ENCODE results near the gene ARID1B. TPM values are rescaled to one million over a fixed set of nuclear protein-coding genes. Genes with fewer than 3 reads are reported as not detected.

ARID1B gene
- total RNA-seq, 2 experiments from 2014 or later, result 36.9 to 38.9 TPM

- H3K27ac Mint-ChIP-seq, result no peak overlapping the region
- DNase-seq, result no peak
- CTCF ChIA-PET, result no interaction called here
- no peak for ATAC-seq
- POLR2A ChIA-PET, result interaction anchor here (2.3 kb wide), 1 partner anchor 9 kb away, joined by 9 read pairs; no protein-coding TSS in a partner anchor
- peaks cover 1% of the 10 kb centered on the region for H3K36me3 Mint-ChIP-seq (ENCODE audit: low read depth)
- intact Hi-C loops (cut with micrococcal nuclease), result no loop called here
- H3K4me3 Mint-ChIP-seq, result no peak overlapping the region
- no peak for TF ChIP-seq CTCF (IDR thresholded peaks at IDR 0.05)
- peaks cover 37% of the 10 kb centered on the region for H3K4me1 Mint-ChIP-seq (ENCODE audit: low read depth)
- no peaks in the 10 kb centered on the region for H3K27me3 Mint-ChIP-seq
- peaks cover 4% of the 10 kb centered on the region for H3K9me3 Mint-ChIP-seq
Measured at GRCh38 chr6:157012355-157012754, 235.2 kb downstream of the ARID1B start.

GRCh38 chr6:157013649-157014304 is 236.6 kb downstream of the ARID1B start:
- ChIA-PET CTCF (interaction anchor here (0.7 kb wide), 1 partner anchor 13 kb away, joined by 4 read pairs; no protein-coding TSS in a partner anchor), POLR2A (interaction anchor here (0.8 kb wide), 1 partner anchor 326 kb away, joined by 3 read pairs; no protein-coding TSS in a partner anchor)
- ATAC-seq (no peak), DNase-seq (no peak)
- Mint-ChIP-seq H3K27ac (no peak overlapping the region), H3K4me1 (ENCODE audit: low read depth) (peaks cover 40% of the 10 kb centered on the region), H3K36me3 (ENCODE audit: low read depth) (peaks cover 1% of the 10 kb centered on the region), H3K9me3 (peaks cover 4% of the 10 kb centered on the region), H3K27me3 (no peaks in the 10 kb centered on the region), H3K4me3 (no peak overlapping the region)
- no peak for TF ChIP-seq CTCF (IDR thresholded peaks at IDR 0.05)
- intact Hi-C loops (cut with micrococcal nuclease), result no loop called here

- ChIA-PET CTCF (interaction anchor here (0.6 kb wide), 1 partner anchor 20 kb away, joined by 3 read pairs; no protein-coding TSS in a partner anchor), POLR2A (interaction anchor here (0.6 kb wide), 1 partner anchor 166 kb away, joined by 4 read pairs; no protein-coding TSS in a partner anchor)
- Mint-ChIP-seq H3K36me3 (ENCODE audit: low read depth) (peaks cover 1% of the 10 kb centered on the region), H3K4me3 (no peak overlapping the region), H3K9me3 (peaks cover 4% of the 10 kb centered on the region), H3K27ac (no peak overlapping the region), H3K27me3 (no peaks in the 10 kb centered on the region), H3K4me1 (ENCODE audit: low read depth) (peaks cover 43% of the 10 kb centered on the region)
- ATAC-seq, result no peak
- intact Hi-C loops (cut with micrococcal nuclease), result no loop called here
- DNase-seq, result no peak
- TF ChIP-seq CTCF (IDR thresholded peaks at IDR 0.05), result no peak
Measured at GRCh38 chr6:157014871-157015270, 237.7 kb downstream of the ARID1B start.

GRCh38 chr6:157017022-157017421 is 239.8 kb downstream of the ARID1B start:
- ATAC-seq, result no peak
- H3K4me3 Mint-ChIP-seq, result no peak overlapping the region
- POLR2A ChIA-PET, result no interaction called here
- CTCF ChIA-PET, result interaction anchor here (0.5 kb wide), 1 partner anchor 126 kb away, joined by 4 read pairs; no protein-coding TSS in a partner anchor
- H3K27ac Mint-ChIP-seq, result no peak overlapping the region
- H3K4me1 Mint-ChIP-seq (ENCODE audit: low read depth), result peaks cover 34% of the 10 kb centered on the region
- TF ChIP-seq CTCF (IDR thresholded peaks at IDR 0.05), result no peak
- no peaks in the 10 kb centered on the region for H3K9me3 Mint-ChIP-seq
- peaks cover 2% of the 10 kb centered on the region for H3K36me3 Mint-ChIP-seq (ENCODE audit: low read depth)
- no peaks in the 10 kb centered on the region for H3K27me3 Mint-ChIP-seq
- no peak for DNase-seq
- intact Hi-C loops (cut with micrococcal nuclease), result no loop called here

- intact Hi-C loops (cut with micrococcal nuclease), result no loop called here
- no peaks in the 10 kb centered on the region for H3K27me3 Mint-ChIP-seq
- POLR2A ChIA-PET, result no interaction called here
- peaks cover 2% of the 10 kb centered on the region for H3K36me3 Mint-ChIP-seq (ENCODE audit: low read depth)
- no peak overlapping the region for H3K4me3 Mint-ChIP-seq
- no peaks in the 10 kb centered on the region for H3K9me3 Mint-ChIP-seq
- TF ChIP-seq CTCF (IDR thresholded peaks at IDR 0.05), result no peak
- ATAC-seq, result no peak
- DNase-seq, result no peak
- CTCF ChIA-PET, result no interaction called here
- peak overlapping the region; percentile 63 for H3K27ac Mint-ChIP-seq
- peaks cover 40% of the 10 kb centered on the region for H3K4me1 Mint-ChIP-seq (ENCODE audit: low read depth)
Measured at GRCh38 chr6:157017861-157018260, 240.7 kb downstream of the ARID1B start.

Data from activated CD8-positive, alpha-beta T cell treated with anti-CD3 and anti-CD28 coated beads for 36 hours (primary cell).